ENCODE results near the gene FOXP2.

DNA sequence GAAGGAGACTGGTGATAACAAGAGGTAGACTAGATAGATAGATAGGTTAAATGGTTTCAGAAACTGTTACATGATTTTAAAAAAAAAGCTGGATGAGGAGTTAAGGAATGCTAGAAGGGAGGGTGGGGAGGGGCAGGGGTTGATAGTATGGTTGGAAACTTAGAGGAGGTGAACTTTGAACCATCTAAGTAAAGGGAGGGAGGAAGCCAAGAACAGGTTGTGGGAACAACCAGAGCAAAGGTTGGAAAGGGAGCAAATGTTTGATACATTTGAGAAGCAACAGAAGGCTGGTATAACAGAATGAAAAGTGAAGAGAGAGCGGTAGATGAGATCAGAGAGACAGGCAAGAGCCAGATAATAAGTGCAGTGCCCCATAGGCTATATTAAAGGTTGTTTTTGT lies 224.8 kb downstream of the FOXP2 start:
- TF ChIP-seq, protein P1, sequence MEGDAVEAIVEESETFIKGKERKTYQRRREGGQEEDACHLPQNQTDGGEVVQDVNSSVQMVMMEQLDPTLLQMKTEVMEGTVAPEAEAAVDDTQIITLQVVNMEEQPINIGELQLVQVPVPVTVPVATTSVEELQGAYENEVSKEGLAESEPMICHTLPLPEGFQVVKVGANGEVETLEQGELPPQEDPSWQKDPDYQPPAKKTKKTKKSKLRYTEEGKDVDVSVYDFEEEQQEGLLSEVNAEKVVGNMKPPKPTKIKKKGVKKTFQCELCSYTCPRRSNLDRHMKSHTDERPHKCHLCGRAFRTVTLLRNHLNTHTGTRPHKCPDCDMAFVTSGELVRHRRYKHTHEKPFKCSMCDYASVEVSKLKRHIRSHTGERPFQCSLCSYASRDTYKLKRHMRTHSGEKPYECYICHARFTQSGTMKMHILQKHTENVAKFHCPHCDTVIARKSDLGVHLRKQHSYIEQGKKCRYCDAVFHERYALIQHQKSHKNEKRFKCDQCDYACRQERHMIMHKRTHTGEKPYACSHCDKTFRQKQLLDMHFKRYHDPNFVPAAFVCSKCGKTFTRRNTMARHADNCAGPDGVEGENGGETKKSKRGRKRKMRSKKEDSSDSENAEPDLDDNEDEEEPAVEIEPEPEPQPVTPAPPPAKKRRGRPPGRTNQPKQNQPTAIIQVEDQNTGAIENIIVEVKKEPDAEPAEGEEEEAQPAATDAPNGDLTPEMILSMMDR (conservative IDR thresholded peaks at IDR 0.05) = no peak
- TF ChIP-seq ZFX (IDR thresholded peaks at IDR 0.05) = no peak
